Colonic mucosa (tissue), 4 donors: ENCODE data around the gene UBTD2. TPM values are rescaled to one million over a fixed set of nuclear protein-coding genes. Genes with fewer than 3 reads are reported as not detected.

ENCODE experiments used
- DNase-seq: peaks from one replicate; pipeline ENCODE4 v3.0.0-alpha.2; 2020
- H3K27ac ChIP-seq: fragments of 200-600 bp; one replicate; pipeline ENCODE4 v1.8.0; 2021
- H3K27me3 ChIP-seq: fragments of 200-600 bp; one replicate; pipeline ENCODE4 v1.8.0; 2021
- H3K36me3 ChIP-seq: fragments of 200-600 bp; one replicate; pipeline ENCODE4 v1.8.0; 2021
- H3K4me1 ChIP-seq: fragments of 200-600 bp; one replicate; pipeline ENCODE4 v1.8.0; 2021; ENCODE audit warnings: mild to moderate bottlenecking
- H3K4me3 ChIP-seq: fragments of 200-600 bp; one replicate; pipeline ENCODE4 v1.8.0; 2021
- H3K9ac ChIP-seq, 2 donors: one replicate each; pipeline ENCODE4 v1.7.0; 2013; ENCODE audit warnings: control low read depth in 2 of 2, low read depth in 2 of 2, low read length in 2 of 2
- H3K9me3 ChIP-seq: fragments of 200-600 bp; one replicate; pipeline ENCODE4 v1.8.0; 2021
- CTCF ChIP-seq: fragments of 200-600 bp; IDR thresholded peaks from one replicate; pipeline ENCODE4 v1.8.0; 2022; ENCODE audit warnings: antibody characterized with exemption, mild to moderate bottlenecking
- intact Hi-C: fragments of 100-400 bp; cut with DNase I; formaldehyde crosslinking; loops from one replicate; pipeline ENCODE4 v1.14.1; 2022
- total RNA-seq, 2 donors: library from RNA; stranded (reverse); fragmentation: NEBNext Ultra II Directional in 1 of 2; extraction: Animal tissue kit (Norgen Biotek cat#: 25700) in 1 of 2; gene quantifications; one replicate each; pipeline ENCODE4 v1.2.1, GENCODE V29; 2021
- donor health status: healthy.
- donor health status: DM: no; HTN: no; CAD: no.
- donor health status: DM: no; HTN: no; CAD: no.

UBTD2 gene
- total RNA-seq, 2 donors from 2014 or later: 15.4 to 24.3 TPM

- Histone ChIP-seq H3K4me3 (no peak overlapping the region), H3K27me3 (no peaks in the 10 kb centered on the region), H3K36me3 (no peaks in the 10 kb centered on the region), H3K27ac (no peak overlapping the region), H3K9me3 (no peaks in the 10 kb centered on the region), H3K4me1 (no peaks in the 10 kb centered on the region), H3K9ac (no peak overlapping the region)
- no peak for DNase-seq
- TF ChIP-seq CTCF: no peak
- intact Hi-C loops: no loop called here
Measured at GRCh38 chr5:172319708-172320441, 36.3 kb upstream of the UBTD2 start.

GRCh38 chr5:172315587-172316493, 32.3 kb upstream of the UBTD2 start:
- Histone ChIP-seq H3K27ac (no peak overlapping the region), H3K9me3 (no peaks in the 10 kb centered on the region)

GRCh38 chr5:172313915-172314314, 30.4 kb upstream of the UBTD2 start:
- Histone ChIP-seq H3K9ac (no peak overlapping the region), H3K27me3 (no peaks in the 10 kb centered on the region), H3K36me3 (no peaks in the 10 kb centered on the region), H3K27ac (no peak overlapping the region), H3K9me3 (no peaks in the 10 kb centered on the region), H3K4me3 (no peak overlapping the region), H3K4me1 (no peaks in the 10 kb centered on the region)
- no peak for DNase-seq
- intact Hi-C loops: no loop called here
- TF ChIP-seq CTCF: no peak

More at GRCh38 chr5:172315587-172316493, 32.3 kb upstream of the UBTD2 start:
- no peak overlapping the region for H3K4me3 ChIP-seq
- no peak overlapping the region for H3K9ac ChIP-seq
- H3K27me3 ChIP-seq: no peaks in the 10 kb centered on the region
- no peaks in the 10 kb centered on the region for H3K36me3 ChIP-seq
- intact Hi-C loops: no loop called here
- no peaks in the 10 kb centered on the region for H3K4me1 ChIP-seq
- DNase-seq: no peak
- no peak for TF ChIP-seq CTCF

- TF ChIP-seq CTCF: no peak
- no peak for DNase-seq
- no peaks in the 10 kb centered on the region for H3K9me3 ChIP-seq
- H3K4me3 ChIP-seq: no peak overlapping the region
- H3K27ac ChIP-seq: no peak overlapping the region
- H3K4me1 ChIP-seq: no peaks in the 10 kb centered on the region
- no peaks in the 10 kb centered on the region for H3K27me3 ChIP-seq
- no peaks in the 10 kb centered on the region for H3K36me3 ChIP-seq
- intact Hi-C loops: no loop called here
- H3K9ac ChIP-seq: no peak overlapping the region
Measured at GRCh38 chr5:172312286-172312685, 28.7 kb upstream of the UBTD2 start.

- DNase-seq: no peak
- no peaks in the 10 kb centered on the region for H3K27me3 ChIP-seq
- no peak overlapping the region for H3K9ac ChIP-seq
- H3K36me3 ChIP-seq: no peaks in the 10 kb centered on the region
- no peak for TF ChIP-seq CTCF
- H3K27ac ChIP-seq: no peak overlapping the region
- no peaks in the 10 kb centered on the region for H3K9me3 ChIP-seq
- no peaks in the 10 kb centered on the region for H3K4me1 ChIP-seq
- intact Hi-C loops: no loop called here
- no peak overlapping the region for H3K4me3 ChIP-seq
Measured at GRCh38 chr5:172311605-172312004, 28.0 kb upstream of the UBTD2 start.
